ENCODE measurements around the gene APH1A. TPM values are rescaled to one million over a fixed set of nuclear protein-coding genes. Genes with fewer than 3 reads are reported as not detected.
"Not testable (repeated sequence)": the region's sequence is repeated elsewhere in the genome, so short reads cannot be mapped to it uniquely, and the experiment has no call there.

Gene APH1A
- polyA plus RNA-seq, 3 donors, result 83.7 to 134 (median 83.9) TPM

DNA sequence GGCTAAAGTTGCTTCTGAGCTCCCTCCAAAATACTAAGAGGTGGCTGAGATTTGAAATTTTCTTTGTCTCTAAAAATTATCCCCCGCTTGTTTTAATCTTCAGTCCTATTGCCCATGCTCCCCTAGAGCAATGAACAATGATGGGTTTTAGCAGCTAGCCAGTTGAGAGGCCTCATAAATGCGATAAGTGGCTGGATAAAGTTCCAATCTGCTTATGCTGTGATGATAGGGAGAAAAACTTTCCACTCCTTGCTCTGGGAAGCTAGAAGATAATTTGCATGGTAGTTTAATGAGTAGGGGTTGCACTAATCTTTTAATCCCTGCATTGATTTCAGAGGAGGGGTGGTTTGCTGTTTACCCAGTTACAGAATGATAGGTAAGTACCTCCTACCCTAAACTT lies 42.9 kb upstream of the APH1A start:
- no peaks in the 10 kb centered on the region for H3K27me3 ChIP-seq (ENCODE audit: control insufficient read depth in 2 of 2, insufficient read depth in 2 of 2, low read length in 2 of 2)
- no peak for DNase-seq
- H3K79me2 ChIP-seq (ENCODE audit: insufficient read depth, low read length), result no peaks in the 10 kb centered on the region
- H3K9ac ChIP-seq (ENCODE audit: insufficient read depth, low read length, poor library complexity, severe bottlenecking), result no peak overlapping the region
- peaks cover 14 to 27% of the 10 kb centered on the region in 2 donors for H3K36me3 Mint-ChIP-seq
- H4K20me1 ChIP-seq (ENCODE audit: insufficient read depth, low read length), result no peaks in the 10 kb centered on the region
- no peak for TF ChIP-seq CTCF (IDR thresholded peaks at IDR 0.05)
- H3K4me1 ChIP-seq (ENCODE audit: control insufficient read depth in 1 of 2, insufficient read depth in 2 of 2, low read length in 2 of 2), result peaks cover 8 to 9% of the 10 kb centered on the region in 2 donors
- no peak overlapping the region for H3K4me3 Mint-ChIP-seq
- H3K4me2 ChIP-seq (replicated peaks; ENCODE audit: extremely low read depth, low read length, poor library complexity, severe bottlenecking), result no peak overlapping the region
- intact Hi-C loops (cut with micrococcal nuclease), result no loop called here
- H3K4me3 ChIP-seq (replicated peaks in 1 of 3; ENCODE audit: low read depth in 2 of 3, low read length in 3 of 3), result no peak overlapping the region
- H3K4me1 Mint-ChIP-seq, result peaks cover 7% of the 10 kb centered on the region
- no peaks in the 10 kb centered on the region for H3K9me3 Mint-ChIP-seq
- 100% methylated on average over 1 of the region's 2 CpGs for WGBS (ENCODE audit: insufficient coverage)
- no peaks in the 10 kb centered on the region for H3K9me3 ChIP-seq (replicated peaks in 1 of 2; ENCODE audit: control insufficient read depth in 1 of 2, insufficient read depth in 1 of 2, low read length in 2 of 2)
- H3K27ac Mint-ChIP-seq, result no peak overlapping the region
- no peak overlapping the region for H2AFZ ChIP-seq (ENCODE audit: insufficient read depth, low read depth, low read length, poor library complexity, severe bottlenecking)
- H3K27ac ChIP-seq (ENCODE audit: low read depth in 1 of 2, low read length in 2 of 2), result no peak overlapping the region
- H3K36me3 ChIP-seq (replicated peaks in 1 of 2; ENCODE audit: control insufficient read depth in 1 of 2, insufficient read depth in 2 of 2, low read length in 2 of 2), result peaks cover 11 to 16% of the 10 kb centered on the region in 2 donors
- peaks cover 0 to 2% (median 0%) of the 10 kb centered on the region in 3 donors for H3K27me3 Mint-ChIP-seq (ENCODE audit: low read depth in 3 of 3)

DNA sequence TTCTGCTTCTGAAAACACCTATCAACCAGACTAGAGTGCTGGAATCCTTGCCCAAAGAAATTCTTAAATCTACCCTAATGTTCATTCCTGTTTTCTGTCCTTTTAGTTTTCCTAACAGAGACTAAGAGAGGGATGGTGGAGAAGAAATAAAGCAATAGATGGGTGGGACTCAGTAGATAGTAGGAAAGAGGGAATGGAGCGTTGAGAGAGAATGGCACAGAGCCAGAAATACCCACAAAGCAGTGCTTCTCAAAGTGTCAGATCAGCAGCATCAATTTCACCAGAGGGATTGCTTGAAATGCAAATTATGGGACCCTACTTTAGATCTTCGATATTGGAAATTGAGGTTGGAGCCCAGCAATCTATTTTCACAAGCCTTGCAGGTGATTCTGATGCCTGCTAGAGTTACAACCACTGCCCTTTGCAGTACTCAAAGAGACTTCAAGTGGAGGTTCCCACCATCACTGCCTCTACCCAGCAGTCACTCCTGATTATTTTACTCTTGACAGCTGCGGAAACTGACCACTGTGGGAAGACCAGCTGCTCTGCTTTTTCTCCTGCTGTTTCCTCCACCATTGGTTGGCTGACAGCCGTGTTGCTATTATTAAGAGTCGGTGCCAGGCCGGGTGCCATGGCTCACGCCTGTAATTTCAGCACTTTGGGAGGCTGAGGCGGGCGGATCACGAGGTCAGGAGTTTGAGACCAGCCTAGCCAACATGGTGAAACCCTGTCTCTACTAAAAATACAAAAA lies 41.1 kb upstream of the APH1A start:
- Mint-ChIP-seq H3K27ac (no peak overlapping the region), H3K4me3 (no peak overlapping the region), H3K4me1 (no peaks in the 10 kb centered on the region), H3K9me3 (no peaks in the 10 kb centered on the region), H3K27me3 (ENCODE audit: low read depth in 3 of 3) (peaks cover 0 to 2% (median 0%) of the 10 kb centered on the region in 3 donors), H3K36me3 (peaks cover 18 to 41% of the 10 kb centered on the region in 2 donors)
- no peak for DNase-seq
- Histone ChIP-seq H3K36me3 (replicated peaks in 1 of 2; ENCODE audit: control insufficient read depth in 1 of 2, insufficient read depth in 2 of 2, low read length in 2 of 2) (peaks cover 11 to 16% of the 10 kb centered on the region in 2 donors), H3K4me1 (ENCODE audit: control insufficient read depth in 1 of 2, insufficient read depth in 2 of 2, low read length in 2 of 2) (no peaks in the 10 kb centered on the region), H3K9ac (ENCODE audit: insufficient read depth, low read length, poor library complexity, severe bottlenecking) (no peak overlapping the region), H3K9me3 (replicated peaks in 1 of 2; ENCODE audit: control insufficient read depth in 1 of 2, insufficient read depth in 1 of 2, low read length in 2 of 2) (no peaks in the 10 kb centered on the region), H2AFZ (ENCODE audit: insufficient read depth, low read depth, low read length, poor library complexity, severe bottlenecking) (no peak overlapping the region), H3K4me2 (replicated peaks; ENCODE audit: extremely low read depth, low read length, poor library complexity, severe bottlenecking) (no peak overlapping the region), H3K27me3 (ENCODE audit: control insufficient read depth in 2 of 2, insufficient read depth in 2 of 2, low read length in 2 of 2) (no peaks in the 10 kb centered on the region), H3K4me3 (replicated peaks in 1 of 3; ENCODE audit: low read depth in 2 of 3, low read length in 3 of 3) (no peak overlapping the region), H3K79me2 (ENCODE audit: insufficient read depth, low read length) (no peaks in the 10 kb centered on the region), H4K20me1 (ENCODE audit: insufficient read depth, low read length) (no peaks in the 10 kb centered on the region), H3K27ac (ENCODE audit: low read depth in 1 of 2, low read length in 2 of 2) (no peak overlapping the region)
- intact Hi-C loops (cut with micrococcal nuclease), result loop anchor here in 1 of 2 donors (10.0 kb wide), 1 partner anchor 55 kb away; the partner anchor contains the start of gene CA14
- TF ChIP-seq CTCF (IDR thresholded peaks at IDR 0.05), result no peak
- WGBS (ENCODE audit: insufficient coverage), result 71% methylated on average over 4 of the region's 10 CpGs

GRCh38 chr1:150308585-150308984 lies 39.8 kb upstream of the APH1A start:
- H3K9me3 Mint-ChIP-seq, H3K4me1 Mint-ChIP-seq: not testable (repeated sequence)

More at GRCh38 chr1:150308585-150308984, 39.8 kb upstream of the APH1A start:
- not testable (repeated sequence) for H3K4me3 ChIP-seq (replicated peaks in 1 of 3; ENCODE audit: low read depth in 2 of 3, low read length in 3 of 3); H3K27me3 ChIP-seq (ENCODE audit: control insufficient read depth in 2 of 2, insufficient read depth in 2 of 2, low read length in 2 of 2); DNase-seq; H3K27ac Mint-ChIP-seq; H3K9me3 ChIP-seq (replicated peaks in 1 of 2; ENCODE audit: control insufficient read depth in 1 of 2, insufficient read depth in 1 of 2, low read length in 2 of 2); H3K4me1 ChIP-seq (ENCODE audit: control insufficient read depth in 1 of 2, insufficient read depth in 2 of 2, low read length in 2 of 2); H3K27me3 Mint-ChIP-seq (ENCODE audit: low read depth in 3 of 3); H3K4me2 ChIP-seq (replicated peaks; ENCODE audit: extremely low read depth, low read length, poor library complexity, severe bottlenecking); H3K79me2 ChIP-seq (ENCODE audit: insufficient read depth, low read length); H2AFZ ChIP-seq (ENCODE audit: insufficient read depth, low read depth, low read length, poor library complexity, severe bottlenecking); H3K9ac ChIP-seq (ENCODE audit: insufficient read depth, low read length, poor library complexity, severe bottlenecking); H3K4me3 Mint-ChIP-seq; H3K27ac ChIP-seq (ENCODE audit: low read depth in 1 of 2, low read length in 2 of 2); H4K20me1 ChIP-seq (ENCODE audit: insufficient read depth, low read length)
- WGBS (ENCODE audit: insufficient coverage), result 95% methylated on average over 3 of the region's 9 CpGs
- peaks cover 18 to 47% of the 10 kb centered on the region in 2 donors for H3K36me3 Mint-ChIP-seq
- peaks cover 12 to 24% of the 10 kb centered on the region in 2 donors for H3K36me3 ChIP-seq (replicated peaks in 1 of 2; ENCODE audit: control insufficient read depth in 1 of 2, insufficient read depth in 2 of 2, low read length in 2 of 2)
- intact Hi-C loops (cut with micrococcal nuclease), result loop anchor here in 1 of 2 donors (10.0 kb wide), 1 partner anchor 54 kb away; the partner anchor contains the start of gene CA14
